SK-N-SH treated with all-trans-retinoic acid at 6 μM for 48 hours (cell line): ENCODE results near the gene GPR152.

Experiments
- ARNTL ChIP-seq: fragments of 450-650 bp; formaldehyde crosslinking; IDR thresholded peaks from 2 replicates; pipeline ENCODE4 v1.5.0; 2020; ENCODE audit warnings: low read depth, mild to moderate bottlenecking, moderate library complexity, borderline replicate concordance
- BACH2 ChIP-seq: fragments of 250-450 bp; sonication (Bioruptor Pico); IDR thresholded peaks from 2 replicates; pipeline ENCODE4 v1.9.0; 2021; ENCODE audit warnings: mild to moderate bottlenecking, borderline replicate concordance
- ESRRG ChIP-seq: fragments of 250-450 bp; sonication (Bioruptor Pico); IDR thresholded peaks from 2 replicates; pipeline ENCODE4 v1.6.1; 2021; ENCODE audit warnings: mild to moderate bottlenecking
- GLIS3 ChIP-seq: fragments of 250-450 bp; sonication (Bioruptor Pico); IDR thresholded peaks from 2 replicates; pipeline ENCODE4 v1.5.0; 2020; ENCODE audit warnings: mild to moderate bottlenecking, moderate library complexity
- RARB ChIP-seq: fragments of 250-450 bp; sonication (Bioruptor Pico); IDR thresholded peaks from 2 replicates; pipeline ENCODE4 v1.8.0; 2021; ENCODE audit warnings: mild to moderate bottlenecking, moderate library complexity
- SNAI2 ChIP-seq: fragments of 250-450 bp; sonication (Bioruptor Pico); IDR thresholded peaks from 2 replicates; pipeline ENCODE4 v1.5.0; 2020; ENCODE audit warnings: mild to moderate bottlenecking, moderate library complexity
- TOX ChIP-seq: fragments of 250-450 bp; sonication (Bioruptor Pico); IDR thresholded peaks from 2 replicates; pipeline ENCODE4 v1.8.0; 2021; ENCODE audit warnings: mild to moderate bottlenecking, moderate library complexity, borderline replicate concordance
- ZFP3 ChIP-seq: fragments of 250-450 bp; sonication (Bioruptor Pico); IDR thresholded peaks from 2 replicates; pipeline ENCODE4 v1.5.0; 2020; ENCODE audit warnings: mild to moderate bottlenecking, moderate library complexity
- ZFP30 ChIP-seq: fragments of 450-650 bp; formaldehyde crosslinking; IDR thresholded peaks from 2 replicates; pipeline ENCODE4 v1.5.0; 2022; ENCODE audit warnings: mild to moderate bottlenecking, moderate library complexity
- ZNF565 ChIP-seq: fragments of 450-650 bp; formaldehyde crosslinking; conservative IDR thresholded peaks from 2 replicates; pipeline ENCODE4 v1.5.0; 2020; ENCODE audit warnings: low read depth, mild to moderate bottlenecking, moderate library complexity
- TF ChIP-seq, protein P1 (sequence below): fragments of 250-450 bp; sonication (Bioruptor Pico); IDR thresholded peaks from 2 replicates; pipeline ENCODE4 v1.5.1; 2020; ENCODE audit warnings: low read depth, mild to moderate bottlenecking, moderate library complexity
- TF ChIP-seq, protein P2 (sequence below): fragments of 250-450 bp; sonication (Bioruptor Pico); IDR thresholded peaks from 2 replicates; pipeline ENCODE4 v1.8.0; 2021; ENCODE audit warnings: low read depth, mild to moderate bottlenecking, moderate library complexity, borderline replicate concordance
- TF ChIP-seq, protein P3 (sequence below): fragments of 250-450 bp; sonication (Bioruptor Pico); IDR thresholded peaks from 2 replicates; pipeline ENCODE4 v1.8.0; 2020; ENCODE audit warnings: mild to moderate bottlenecking, moderate library complexity, borderline replicate concordance

DNA sequence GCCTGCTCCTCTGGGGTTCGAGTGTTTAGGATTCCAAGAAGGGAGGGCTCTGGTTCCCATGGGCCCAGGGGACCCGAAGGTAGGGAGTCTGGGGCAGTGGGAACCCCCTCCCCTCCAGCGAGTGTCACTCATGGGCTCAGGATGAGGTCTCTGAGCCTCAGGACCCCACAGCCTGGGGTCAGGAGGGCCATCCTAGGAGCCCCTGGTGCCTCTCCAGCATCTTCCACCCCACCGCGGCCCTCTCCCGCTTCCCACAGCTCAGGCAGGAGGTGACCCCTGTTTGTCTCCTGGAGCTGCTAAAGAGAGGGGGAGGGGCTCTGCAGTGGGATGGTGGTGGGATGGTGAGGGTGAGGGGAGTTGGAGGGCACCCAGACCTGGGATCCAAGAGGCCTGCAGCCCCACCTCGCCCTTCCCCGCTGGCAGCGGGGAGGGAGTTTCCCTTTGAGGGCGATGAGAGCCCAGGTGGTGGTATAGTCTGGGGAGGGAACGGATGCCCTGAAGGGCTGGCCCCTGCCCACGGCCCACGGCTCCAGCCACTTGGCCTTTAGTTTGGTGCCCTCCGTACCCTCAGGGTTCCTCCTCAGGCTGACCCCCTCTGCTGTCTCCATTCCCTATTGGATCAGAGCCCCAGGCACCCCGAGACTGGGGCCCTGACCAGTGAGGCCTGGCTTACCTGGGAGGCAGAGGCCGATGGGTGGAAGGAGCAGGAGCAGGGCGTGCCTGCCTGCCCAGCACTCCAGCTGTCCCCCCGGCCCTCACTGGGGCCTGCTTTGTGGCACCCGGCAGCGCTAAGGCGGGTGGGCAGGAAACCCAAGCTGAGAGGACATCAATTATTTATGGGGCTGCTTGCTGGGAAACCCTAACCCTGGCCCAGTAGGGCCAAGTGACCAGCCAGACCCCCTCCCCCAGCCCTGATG lies 1.5 kb upstream of the GPR152 start:
- TF ChIP-seq ARNTL (CRISPR knock-in tag), result no peak
- no peak for TF ChIP-seq SNAI2 (CRISPR knock-in tag)
- TF ChIP-seq, protein P1, sequence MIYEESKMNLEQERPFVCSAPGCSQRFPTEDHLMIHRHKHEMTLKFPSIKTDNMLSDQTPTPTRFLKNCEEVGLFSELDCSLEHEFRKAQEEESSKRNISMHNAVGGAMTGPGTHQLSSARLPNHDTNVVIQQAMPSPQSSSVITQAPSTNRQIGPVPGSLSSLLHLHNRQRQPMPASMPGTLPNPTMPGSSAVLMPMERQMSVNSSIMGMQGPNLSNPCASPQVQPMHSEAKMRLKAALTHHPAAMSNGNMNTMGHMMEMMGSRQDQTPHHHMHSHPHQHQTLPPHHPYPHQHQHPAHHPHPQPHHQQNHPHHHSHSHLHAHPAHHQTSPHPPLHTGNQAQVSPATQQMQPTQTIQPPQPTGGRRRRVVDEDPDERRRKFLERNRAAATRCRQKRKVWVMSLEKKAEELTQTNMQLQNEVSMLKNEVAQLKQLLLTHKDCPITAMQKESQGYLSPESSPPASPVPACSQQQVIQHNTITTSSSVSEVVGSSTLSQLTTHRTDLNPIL (CRISPR knock-in tag), result no peak
- TF ChIP-seq, protein P2, sequence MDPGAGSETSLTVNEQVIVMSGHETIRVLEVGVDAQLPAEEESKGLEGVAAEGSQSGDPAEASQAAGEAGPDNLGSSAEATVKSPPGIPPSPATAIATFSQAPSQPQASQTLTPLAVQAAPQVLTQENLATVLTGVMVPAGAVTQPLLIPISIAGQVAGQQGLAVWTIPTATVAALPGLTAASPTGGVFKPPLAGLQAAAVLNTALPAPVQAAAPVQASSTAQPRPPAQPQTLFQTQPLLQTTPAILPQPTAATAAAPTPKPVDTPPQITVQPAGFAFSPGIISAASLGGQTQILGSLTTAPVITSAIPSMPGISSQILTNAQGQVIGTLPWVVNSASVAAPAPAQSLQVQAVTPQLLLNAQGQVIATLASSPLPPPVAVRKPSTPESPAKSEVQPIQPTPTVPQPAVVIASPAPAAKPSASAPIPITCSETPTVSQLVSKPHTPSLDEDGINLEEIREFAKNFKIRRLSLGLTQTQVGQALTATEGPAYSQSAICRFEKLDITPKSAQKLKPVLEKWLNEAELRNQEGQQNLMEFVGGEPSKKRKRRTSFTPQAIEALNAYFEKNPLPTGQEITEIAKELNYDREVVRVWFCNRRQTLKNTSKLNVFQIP (CRISPR knock-in tag), result no peak
- no peak for TF ChIP-seq TOX (CRISPR knock-in tag)
- TF ChIP-seq ZFP3 (CRISPR knock-in tag), result no peak
- no peak for TF ChIP-seq GLIS3 (CRISPR knock-in tag)
- TF ChIP-seq, protein P3, sequence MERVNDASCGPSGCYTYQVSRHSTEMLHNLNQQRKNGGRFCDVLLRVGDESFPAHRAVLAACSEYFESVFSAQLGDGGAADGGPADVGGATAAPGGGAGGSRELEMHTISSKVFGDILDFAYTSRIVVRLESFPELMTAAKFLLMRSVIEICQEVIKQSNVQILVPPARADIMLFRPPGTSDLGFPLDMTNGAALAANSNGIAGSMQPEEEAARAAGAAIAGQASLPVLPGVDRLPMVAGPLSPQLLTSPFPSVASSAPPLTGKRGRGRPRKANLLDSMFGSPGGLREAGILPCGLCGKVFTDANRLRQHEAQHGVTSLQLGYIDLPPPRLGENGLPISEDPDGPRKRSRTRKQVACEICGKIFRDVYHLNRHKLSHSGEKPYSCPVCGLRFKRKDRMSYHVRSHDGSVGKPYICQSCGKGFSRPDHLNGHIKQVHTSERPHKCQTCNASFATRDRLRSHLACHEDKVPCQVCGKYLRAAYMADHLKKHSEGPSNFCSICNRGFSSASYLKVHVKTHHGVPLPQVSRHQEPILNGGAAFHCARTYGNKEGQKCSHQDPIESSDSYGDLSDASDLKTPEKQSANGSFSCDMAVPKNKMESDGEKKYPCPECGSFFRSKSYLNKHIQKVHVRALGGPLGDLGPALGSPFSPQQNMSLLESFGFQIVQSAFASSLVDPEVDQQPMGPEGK (CRISPR knock-in tag), result no peak
- TF ChIP-seq ZNF565 (CRISPR knock-in tag), result no peak
- no peak for TF ChIP-seq BACH2 (CRISPR knock-in tag)
- no peak for TF ChIP-seq ZFP30 (CRISPR knock-in tag)
- TF ChIP-seq RARB (CRISPR knock-in tag), result no peak
- no peak for TF ChIP-seq ESRRG (CRISPR knock-in tag)
